Measurements from ENCODE around the gene CDS2.

CDS2 gene

DNA sequence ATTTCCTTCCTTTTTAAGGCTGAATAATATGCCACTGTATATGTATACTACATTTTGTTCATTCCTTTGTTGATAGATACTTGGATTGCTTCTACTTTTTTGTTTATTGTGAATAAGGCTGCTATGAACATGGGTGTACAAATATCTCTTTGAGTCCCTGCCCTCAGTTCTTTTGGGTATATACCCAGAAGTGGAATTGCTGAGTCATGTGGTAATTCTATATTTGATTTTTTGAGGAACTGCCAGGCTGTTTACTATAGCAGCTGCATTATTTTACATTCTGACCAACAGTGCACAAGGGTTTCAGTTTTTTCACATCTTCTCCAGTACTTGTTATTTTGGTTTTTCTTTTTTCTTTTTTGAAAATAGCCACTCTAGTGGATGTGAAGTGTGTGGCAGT is 34.1 kb downstream of the CDS2 start:
- Histone ChIP-seq H3K9ac (ENCODE audit: low read length) (no peak overlapping the region), H3K36me3 (ENCODE audit: control insufficient read depth, insufficient read depth, low read length) (no peaks in the 10 kb centered on the region), H3K4me1 (ENCODE audit: control insufficient read depth, insufficient read depth, low read length) (no peaks in the 10 kb centered on the region), H3K27ac (ENCODE audit: low read depth, low read length) (no peak overlapping the region), H3K27me3 (ENCODE audit: control insufficient read depth, insufficient read depth, low read length) (no peaks in the 10 kb centered on the region), H3K4me3 (ENCODE audit: low read length) (no peak overlapping the region)

DNA sequence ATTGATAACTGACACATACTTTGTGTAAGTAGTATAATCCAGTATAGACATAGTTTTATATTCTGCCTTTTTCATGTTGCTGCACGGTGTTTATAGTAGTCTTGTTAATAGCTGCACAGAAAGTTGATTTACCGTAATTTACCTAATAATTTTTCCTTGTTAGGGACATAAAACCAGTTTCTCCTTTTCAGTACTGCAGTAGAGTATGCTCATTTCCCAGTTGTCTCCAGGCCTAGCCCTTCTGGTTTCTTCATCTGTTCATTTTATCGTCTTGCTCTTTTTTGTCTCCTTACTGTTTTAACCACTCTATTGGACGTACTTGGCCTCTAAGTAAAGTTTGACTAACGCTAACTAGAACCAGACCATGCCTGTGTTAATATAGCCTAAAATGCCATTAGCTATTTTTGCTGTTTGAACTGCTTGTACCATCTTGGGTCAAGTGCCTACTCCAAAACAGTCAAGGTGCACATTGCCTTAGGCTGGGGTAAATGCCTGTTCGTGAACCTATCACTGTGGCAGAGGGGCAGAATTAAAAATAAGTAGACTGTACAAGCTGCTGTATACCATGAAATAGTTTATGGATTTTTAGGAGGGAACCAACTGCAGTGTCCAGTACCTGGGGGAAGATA is 34.8 kb downstream of the CDS2 start:
- H3K4me1 ChIP-seq (ENCODE audit: control insufficient read depth, insufficient read depth, low read length) = no peaks in the 10 kb centered on the region
- H3K36me3 ChIP-seq (ENCODE audit: control insufficient read depth, insufficient read depth, low read length) = no peaks in the 10 kb centered on the region
- H3K27ac ChIP-seq (ENCODE audit: low read depth, low read length) = no peak overlapping the region
- no peak overlapping the region for H3K9ac ChIP-seq (ENCODE audit: low read length)
- H3K27me3 ChIP-seq (ENCODE audit: control insufficient read depth, insufficient read depth, low read length) = no peaks in the 10 kb centered on the region
- no peak overlapping the region for H3K4me3 ChIP-seq (ENCODE audit: low read length)

DNA sequence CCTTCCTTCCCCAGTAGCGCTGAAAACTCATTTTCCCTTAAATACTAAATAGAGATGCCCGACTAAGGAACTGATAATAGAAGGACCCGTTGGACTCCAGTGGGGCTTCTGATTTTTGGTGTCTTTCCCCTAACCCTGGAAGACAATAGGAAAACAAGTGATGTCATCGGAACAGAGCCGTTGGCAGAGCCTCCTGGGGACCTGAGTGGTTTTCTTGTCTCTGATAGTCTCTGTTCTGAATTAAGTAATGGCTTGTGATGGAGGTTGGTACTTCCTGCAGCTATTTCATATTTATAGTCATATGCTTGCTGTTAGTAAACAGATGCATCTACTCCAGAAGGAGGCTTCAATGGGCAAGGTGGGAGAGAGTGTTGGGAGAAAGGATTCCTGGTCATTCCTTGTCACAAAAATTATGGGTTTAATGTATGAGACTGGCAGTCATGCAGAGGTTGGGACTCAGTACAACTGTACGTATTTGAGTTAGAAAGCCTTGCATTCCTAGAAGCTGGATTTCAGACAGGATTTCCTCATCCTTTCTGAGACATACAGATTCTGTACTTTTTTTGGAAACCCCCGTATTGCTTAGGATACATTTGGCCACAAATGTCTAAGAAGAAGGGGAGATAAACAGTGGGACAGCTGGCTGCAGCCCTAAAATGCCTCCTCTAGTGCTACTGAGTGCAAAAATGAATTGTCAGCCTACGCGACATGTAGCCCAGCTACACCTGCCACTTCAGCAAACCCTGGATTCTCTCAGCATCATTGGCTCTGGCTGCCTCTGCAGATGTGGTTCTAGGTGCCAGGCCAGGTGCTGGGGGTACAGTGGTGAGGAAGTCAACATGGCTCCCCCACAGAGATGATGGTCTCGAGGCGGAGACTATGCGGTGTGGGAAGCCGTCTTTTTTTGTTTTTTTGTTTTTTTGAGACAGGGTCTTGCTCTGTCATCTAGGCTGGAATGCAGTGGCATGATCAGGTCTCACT is 38.1 kb downstream of the CDS2 start:
- Histone ChIP-seq H3K27me3 (ENCODE audit: control insufficient read depth, insufficient read depth, low read length) (no peaks in the 10 kb centered on the region), H3K9ac (ENCODE audit: low read length) (no peak overlapping the region), H3K4me1 (ENCODE audit: control insufficient read depth, insufficient read depth, low read length) (peaks cover 3% of the 10 kb centered on the region), H3K4me3 (ENCODE audit: low read length) (no peak overlapping the region), H3K27ac (ENCODE audit: low read depth, low read length) (no peak overlapping the region), H3K36me3 (ENCODE audit: control insufficient read depth, insufficient read depth, low read length) (no peaks in the 10 kb centered on the region)

DNA sequence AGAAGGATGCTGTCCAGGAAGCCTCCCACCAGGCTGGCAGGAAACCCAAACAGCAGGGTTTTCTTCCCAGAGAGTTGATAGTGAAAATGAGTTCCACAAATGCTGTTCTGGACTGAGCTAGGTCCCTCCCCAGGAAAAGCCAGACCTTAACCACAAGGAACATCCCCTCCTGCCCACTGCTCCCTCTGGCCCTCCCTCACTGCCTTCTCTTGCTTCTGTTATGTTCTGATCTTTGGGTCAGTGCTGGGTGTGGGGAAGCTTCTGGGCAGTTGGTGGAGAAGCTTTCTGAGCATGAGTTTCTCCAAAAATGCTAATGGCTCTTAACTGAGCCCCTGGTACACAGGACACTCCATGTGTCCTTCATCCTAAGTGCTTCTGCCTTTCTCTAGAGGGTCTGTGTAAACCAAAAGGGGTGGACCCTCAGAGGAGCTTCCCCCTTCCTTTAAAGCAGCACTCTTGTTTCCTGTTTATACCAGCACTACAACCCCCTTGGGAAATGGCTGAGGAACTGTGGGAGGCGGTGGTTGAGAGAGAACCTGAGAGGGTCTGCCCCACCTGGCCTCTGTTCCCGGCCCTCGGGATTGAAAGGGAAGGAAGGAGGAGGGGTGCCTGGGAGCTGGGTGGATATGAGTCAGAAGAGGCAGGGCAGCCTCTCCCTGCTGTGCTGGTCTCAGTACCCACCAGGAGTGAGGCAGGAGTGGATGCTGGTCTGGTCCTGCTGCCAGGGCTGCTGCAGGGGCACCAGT is 42.0 kb downstream of the CDS2 start:
- Histone ChIP-seq H3K36me3 (ENCODE audit: control insufficient read depth, insufficient read depth, low read length) (peaks cover 2% of the 10 kb centered on the region), H3K4me1 (ENCODE audit: control insufficient read depth, insufficient read depth, low read length) (peaks cover 11% of the 10 kb centered on the region), H3K27ac (ENCODE audit: low read depth, low read length) (no peak overlapping the region), H3K4me3 (ENCODE audit: low read length) (no peak overlapping the region), H3K27me3 (ENCODE audit: control insufficient read depth, insufficient read depth, low read length) (no peaks in the 10 kb centered on the region), H3K9ac (ENCODE audit: low read length) (no peak overlapping the region)

DNA sequence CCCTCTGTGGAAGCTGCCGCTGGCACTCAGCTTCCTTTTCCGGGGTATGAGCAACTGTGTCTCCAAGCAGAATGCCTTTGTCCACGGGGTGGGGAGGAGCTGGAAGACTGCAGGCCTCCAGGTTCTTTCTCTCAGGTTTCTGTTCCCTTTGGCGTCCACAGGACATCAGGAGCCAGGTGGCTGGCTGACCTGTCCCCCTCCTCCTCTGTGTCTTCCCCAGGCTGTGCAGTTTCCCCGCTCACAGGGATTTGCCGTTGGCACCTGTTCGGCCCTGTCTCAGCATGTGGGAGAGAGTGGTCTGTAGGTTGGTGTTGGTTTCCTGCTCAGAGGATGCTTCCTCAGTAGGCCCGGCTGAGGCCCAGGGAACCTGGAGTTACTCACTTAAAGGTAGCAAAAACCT is 43.5 kb downstream of the CDS2 start:
- Histone ChIP-seq H3K27ac (ENCODE audit: low read depth, low read length) (no peak overlapping the region), H3K4me3 (ENCODE audit: low read length) (no peak overlapping the region), H3K36me3 (ENCODE audit: control insufficient read depth, insufficient read depth, low read length) (peaks cover 7% of the 10 kb centered on the region), H3K4me1 (ENCODE audit: control insufficient read depth, insufficient read depth, low read length) (peaks cover 11% of the 10 kb centered on the region), H3K27me3 (ENCODE audit: control insufficient read depth, insufficient read depth, low read length) (no peaks in the 10 kb centered on the region), H3K9ac (ENCODE audit: low read length) (no peak overlapping the region)

DNA sequence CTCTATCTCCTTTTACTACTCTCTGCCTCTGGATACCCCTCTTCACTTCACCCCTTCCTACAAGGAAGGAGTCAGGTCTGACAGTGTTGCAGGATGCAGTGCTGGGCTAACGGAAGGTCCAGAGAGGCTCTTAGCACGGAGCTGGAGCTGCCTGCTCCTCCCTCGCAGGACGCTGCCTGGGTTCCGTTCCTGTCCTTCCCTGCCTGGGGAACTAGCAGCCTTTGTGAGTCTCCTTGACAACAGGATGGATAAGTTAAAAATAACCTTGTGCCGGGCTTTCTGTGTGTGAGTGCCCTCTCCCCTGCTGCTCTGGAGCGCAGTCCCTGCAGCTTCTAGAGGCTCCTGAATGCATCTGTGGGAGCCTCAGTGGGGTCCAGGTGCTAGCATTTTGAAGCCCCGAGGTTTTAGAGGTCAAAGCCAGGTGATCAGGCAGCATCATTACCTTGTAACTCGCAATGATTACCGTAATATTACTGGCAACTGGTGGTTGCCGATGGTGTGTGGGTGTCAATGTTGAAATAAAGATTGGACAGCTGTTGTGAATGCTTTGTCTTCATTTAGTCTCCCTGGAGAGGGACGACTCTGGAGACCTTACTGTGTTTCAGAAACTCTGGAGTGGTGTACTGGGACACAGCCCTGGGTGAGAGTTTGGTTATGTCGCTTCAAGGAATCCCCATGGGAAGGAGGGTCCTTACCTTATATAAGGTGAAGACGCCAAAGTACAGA is 44.4 kb downstream of the CDS2 start:
- no peaks in the 10 kb centered on the region for H3K27me3 ChIP-seq (ENCODE audit: control insufficient read depth, insufficient read depth, low read length)
- no peak overlapping the region for H3K27ac ChIP-seq (ENCODE audit: low read depth, low read length)
- peaks cover 7% of the 10 kb centered on the region for H3K36me3 ChIP-seq (ENCODE audit: control insufficient read depth, insufficient read depth, low read length)
- no peak overlapping the region for H3K9ac ChIP-seq (ENCODE audit: low read length)
- no peak overlapping the region for H3K4me3 ChIP-seq (ENCODE audit: low read length)
- peaks cover 11% of the 10 kb centered on the region for H3K4me1 ChIP-seq (ENCODE audit: control insufficient read depth, insufficient read depth, low read length)

DNA sequence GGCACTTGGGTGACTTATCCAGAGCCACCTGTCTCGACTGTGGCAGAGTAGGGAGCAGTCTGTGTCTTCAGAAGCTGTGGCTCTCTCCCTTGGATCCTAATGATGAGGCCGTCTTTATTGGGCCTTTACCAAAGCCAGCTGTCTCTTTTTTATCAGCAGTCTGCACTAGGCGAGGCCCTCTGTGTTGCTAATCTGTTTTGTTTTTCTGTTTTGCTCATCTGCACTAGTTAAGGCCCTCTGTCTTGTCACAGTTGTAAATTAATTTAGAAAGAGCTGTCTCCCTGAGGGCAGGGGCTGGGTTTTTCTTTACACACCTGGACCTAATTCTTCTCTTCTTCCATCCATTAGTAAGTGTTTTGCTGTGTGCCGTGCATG is 45.0 kb downstream of the CDS2 start:
- Histone ChIP-seq H3K27me3 (ENCODE audit: control insufficient read depth, insufficient read depth, low read length) (no peaks in the 10 kb centered on the region), H3K4me3 (ENCODE audit: low read length) (no peak overlapping the region), H3K9ac (ENCODE audit: low read length) (no peak overlapping the region), H3K4me1 (ENCODE audit: control insufficient read depth, insufficient read depth, low read length) (peaks cover 11% of the 10 kb centered on the region), H3K36me3 (ENCODE audit: control insufficient read depth, insufficient read depth, low read length) (peaks cover 7% of the 10 kb centered on the region), H3K27ac (ENCODE audit: low read depth, low read length) (no peak overlapping the region)

DNA sequence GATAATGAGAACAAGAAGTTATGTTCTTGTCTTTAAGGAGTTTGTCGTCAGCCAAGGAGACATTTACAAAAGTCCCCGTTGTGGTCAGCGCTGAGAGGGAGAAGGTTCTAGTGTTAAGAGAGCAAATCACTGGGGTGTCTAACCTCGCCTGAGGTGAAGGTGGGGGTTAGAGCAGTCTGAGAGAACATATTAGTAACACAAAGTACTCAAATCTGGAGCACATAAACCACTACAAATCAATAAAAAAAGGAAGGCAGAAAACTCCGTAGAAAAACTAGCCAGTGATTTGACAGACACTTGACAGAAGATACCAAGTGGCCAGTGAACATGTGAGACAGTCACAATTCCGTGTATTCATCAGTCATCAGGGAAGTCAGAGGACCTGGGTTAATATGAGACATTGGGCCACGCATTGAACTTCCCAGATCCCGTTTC is 45.4 kb downstream of the CDS2 start:
- Histone ChIP-seq H3K4me3 (ENCODE audit: low read length) (no peak overlapping the region), H3K9ac (ENCODE audit: low read length) (no peak overlapping the region), H3K27ac (ENCODE audit: low read depth, low read length) (no peak overlapping the region), H3K36me3 (ENCODE audit: control insufficient read depth, insufficient read depth, low read length) (peaks cover 7% of the 10 kb centered on the region), H3K27me3 (ENCODE audit: control insufficient read depth, insufficient read depth, low read length) (no peaks in the 10 kb centered on the region), H3K4me1 (ENCODE audit: control insufficient read depth, insufficient read depth, low read length) (peaks cover 11% of the 10 kb centered on the region)

DNA sequence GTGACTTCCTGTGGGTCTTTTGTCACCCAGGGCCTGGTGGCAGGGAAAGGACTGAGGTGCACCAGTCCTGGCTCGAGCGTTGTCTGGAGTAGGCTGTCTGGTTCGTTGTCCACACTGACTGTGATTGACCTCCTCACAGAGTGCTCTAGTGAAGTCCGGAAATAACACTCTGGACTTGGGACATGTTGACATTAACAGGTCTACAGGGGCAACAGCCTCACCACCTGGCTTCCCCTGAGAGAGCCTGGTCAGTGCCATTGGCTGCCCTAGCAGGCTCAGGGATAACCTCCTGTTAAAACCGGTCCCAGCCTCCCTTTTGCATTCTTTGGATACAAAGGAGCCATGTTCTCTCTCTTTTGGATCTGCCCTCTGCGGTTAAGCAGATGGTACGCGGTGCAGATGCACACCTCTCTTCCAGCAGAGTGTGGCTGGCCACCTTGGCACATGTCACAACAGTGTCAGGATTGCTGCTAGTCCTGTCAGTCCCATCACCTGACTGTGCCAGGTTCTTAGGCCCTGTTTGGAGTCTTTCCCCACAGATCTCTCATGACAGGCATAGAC is 46.2 kb downstream of the CDS2 start:
- H3K27ac ChIP-seq (ENCODE audit: low read depth, low read length) = no peak overlapping the region

DNA sequence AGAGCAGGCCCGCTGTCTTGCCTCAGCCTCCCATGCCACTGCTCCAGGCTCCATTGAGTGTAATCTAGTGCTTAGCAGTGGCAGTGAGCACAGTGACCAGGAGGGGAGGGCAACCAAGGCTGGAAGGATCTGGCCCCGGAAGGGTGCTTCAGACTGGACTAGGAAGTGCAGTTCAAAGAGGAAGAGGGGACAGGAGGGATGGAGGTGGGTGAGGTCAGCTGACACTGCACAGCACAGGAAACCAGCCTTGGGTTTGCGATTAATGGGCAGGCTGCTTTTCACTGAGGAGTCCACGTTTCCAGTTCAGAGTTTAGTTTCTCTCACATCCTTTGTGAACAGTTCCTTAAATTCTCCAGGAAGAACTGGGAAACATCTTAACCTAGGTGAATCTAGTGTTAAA is 46.9 kb downstream of the CDS2 start:
- Histone ChIP-seq H3K27ac (ENCODE audit: low read depth, low read length) (no peak overlapping the region), H3K27me3 (ENCODE audit: control insufficient read depth, insufficient read depth, low read length) (no peaks in the 10 kb centered on the region), H3K4me1 (ENCODE audit: control insufficient read depth, insufficient read depth, low read length) (peaks cover 11% of the 10 kb centered on the region), H3K36me3 (ENCODE audit: control insufficient read depth, insufficient read depth, low read length) (peaks cover 9% of the 10 kb centered on the region), H3K4me3 (ENCODE audit: low read length) (no peak overlapping the region), H3K9ac (ENCODE audit: low read length) (no peak overlapping the region)

More for the DNA sequence above, 46.2 kb downstream of the CDS2 start:
- no peak overlapping the region for H3K4me3 ChIP-seq (ENCODE audit: low read length)
- H3K27me3 ChIP-seq (ENCODE audit: control insufficient read depth, insufficient read depth, low read length) = no peaks in the 10 kb centered on the region
- no peak overlapping the region for H3K9ac ChIP-seq (ENCODE audit: low read length)
- peaks cover 7% of the 10 kb centered on the region for H3K36me3 ChIP-seq (ENCODE audit: control insufficient read depth, insufficient read depth, low read length)
- peaks cover 11% of the 10 kb centered on the region for H3K4me1 ChIP-seq (ENCODE audit: control insufficient read depth, insufficient read depth, low read length)

DNA sequence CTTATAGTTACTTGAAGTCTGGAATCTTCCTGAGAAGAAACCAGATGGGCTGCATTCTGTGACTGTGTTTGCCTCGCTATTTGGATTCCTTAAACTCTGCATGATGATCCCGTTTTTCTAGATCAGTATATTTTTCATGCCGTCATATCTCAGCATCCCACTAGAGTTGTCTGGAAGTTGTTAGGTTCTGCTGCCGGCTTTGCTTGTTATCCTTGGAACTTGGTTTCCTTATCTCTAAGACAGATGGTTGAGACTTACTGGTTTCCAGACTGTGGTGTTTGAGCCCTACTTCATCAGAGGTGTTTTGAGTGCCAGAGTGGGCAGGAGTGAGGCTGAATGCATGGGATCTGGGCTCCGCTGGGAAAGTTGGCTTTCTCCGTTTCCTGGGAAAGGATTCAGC is 50.3 kb downstream of the CDS2 start:
- Histone ChIP-seq H3K27me3 (ENCODE audit: control insufficient read depth, insufficient read depth, low read length) (no peaks in the 10 kb centered on the region), H3K27ac (ENCODE audit: low read depth, low read length) (no peak overlapping the region), H3K36me3 (ENCODE audit: control insufficient read depth, insufficient read depth, low read length) (peaks cover 9% of the 10 kb centered on the region), H3K4me1 (ENCODE audit: control insufficient read depth, insufficient read depth, low read length) (no peaks in the 10 kb centered on the region), H3K4me3 (ENCODE audit: low read length) (no peak overlapping the region), H3K9ac (ENCODE audit: low read length) (no peak overlapping the region)
